SKM-1 (cell line): ENCODE data around the gene DHRS11.

Experiments used
- DNase-seq: peaks from one replicate; lab custom pipeline; 2025; ENCODE audit not compliant: unreplicated experiment; lab: John Stamatoyannopoulos, UW

Gene DHRS11

DNA sequence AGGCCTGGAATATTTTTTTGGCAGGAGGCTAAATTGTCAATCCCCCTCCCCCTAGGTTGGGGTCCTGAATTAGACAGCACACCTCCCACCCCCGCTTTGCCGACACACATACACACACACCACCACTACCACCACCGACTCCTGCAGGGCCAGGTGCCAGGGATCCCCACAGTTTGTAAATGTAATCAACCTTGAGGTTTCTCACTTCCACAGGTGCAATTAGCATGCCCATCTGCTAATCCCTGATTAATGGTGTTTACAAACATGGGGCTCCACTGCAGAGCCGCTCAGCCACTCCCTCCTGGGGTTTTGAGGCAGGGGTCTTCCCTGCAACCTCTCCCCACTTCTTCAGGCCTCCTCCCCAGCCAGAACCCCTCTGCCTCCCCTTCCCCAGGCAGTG lies 21.5 kb downstream of the DHRS11 start:
- DNase-seq: no peak

DNA sequence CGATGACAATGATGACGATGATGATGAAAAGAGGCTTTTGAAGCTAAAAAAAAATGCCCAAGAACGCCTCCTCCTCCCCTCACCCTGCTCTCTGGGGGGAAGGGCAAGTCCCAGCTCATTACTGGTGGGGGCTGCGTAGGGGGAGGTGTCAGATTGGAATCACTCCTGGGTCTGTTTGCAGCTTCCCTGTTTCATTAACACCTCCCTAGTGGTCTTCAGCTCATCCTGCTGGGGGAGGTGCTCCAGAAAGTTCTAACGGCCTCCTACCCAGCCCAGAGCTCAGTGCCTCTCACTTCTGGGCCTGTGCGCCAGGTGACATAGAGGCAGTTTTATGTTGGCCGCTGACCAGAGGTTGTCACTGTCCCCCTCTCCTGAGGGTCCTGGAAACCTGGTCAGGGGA lies 22.4 kb downstream of the DHRS11 start:
- DNase-seq: no peak

DNA sequence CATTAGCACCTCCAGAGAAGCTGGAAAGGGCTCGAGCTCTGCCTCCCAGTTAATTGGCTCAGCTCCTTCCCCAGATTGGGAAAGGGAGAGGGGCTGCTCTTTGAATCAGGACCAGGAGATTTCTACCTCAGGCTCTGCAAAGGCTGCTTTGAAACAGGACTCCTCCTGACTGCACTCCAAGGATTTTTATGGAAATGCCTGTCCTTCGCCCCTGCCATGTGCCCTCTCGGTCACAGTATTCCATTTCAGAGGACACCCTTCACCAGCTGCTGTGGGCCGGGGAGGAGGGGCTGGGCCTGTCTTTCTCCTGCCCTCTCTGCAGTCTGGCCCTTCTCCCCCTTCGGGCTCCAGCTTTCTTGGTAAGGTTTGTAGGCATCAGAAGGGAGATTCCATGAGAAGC lies 23.3 kb downstream of the DHRS11 start:
- DNase-seq: no peak

DNA sequence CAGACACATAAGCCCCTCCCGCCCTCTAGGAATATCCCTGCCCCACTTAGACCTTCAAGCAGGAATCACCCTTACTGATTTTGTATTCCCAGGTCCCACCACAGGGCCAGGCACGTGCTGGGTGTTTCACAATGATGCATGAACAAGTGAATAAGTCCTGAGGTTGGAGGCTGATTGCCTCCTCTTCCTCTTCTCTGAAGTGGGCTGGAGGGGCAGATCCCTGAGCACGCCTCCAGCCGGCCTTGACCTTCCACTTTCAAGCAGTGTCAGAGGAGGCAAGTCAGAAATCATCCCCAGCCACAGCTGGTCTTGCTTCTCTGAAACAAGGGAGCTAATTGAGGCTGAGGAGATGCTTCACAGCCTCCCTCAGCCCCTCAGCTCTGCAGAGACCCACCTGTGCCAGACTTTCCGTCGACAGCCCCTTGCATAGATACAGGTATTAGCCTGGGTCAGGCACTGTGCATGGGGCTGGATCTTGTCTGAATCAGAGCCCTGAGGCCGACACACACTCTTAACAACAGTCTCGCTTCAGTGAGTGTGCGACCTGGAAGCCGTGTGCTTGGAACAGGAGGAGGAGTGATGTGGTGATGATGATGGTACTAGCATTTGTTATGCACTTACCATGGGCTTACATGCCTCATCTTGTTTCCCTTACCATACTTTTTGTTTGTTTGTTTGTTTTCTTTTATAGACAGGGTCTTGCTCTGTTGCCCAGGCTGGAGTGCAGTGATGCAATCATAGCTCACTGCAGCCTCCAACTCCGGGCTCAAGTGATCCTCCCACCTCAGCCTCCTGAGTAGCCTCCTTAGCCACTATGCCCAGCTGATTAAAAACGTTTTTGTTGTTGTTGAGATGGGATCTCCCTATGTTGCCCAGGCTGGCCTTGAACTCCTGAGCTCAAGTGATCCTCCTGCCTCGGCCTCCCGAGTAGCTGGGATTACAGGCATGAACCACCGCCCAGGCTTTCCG lies 24.7 kb downstream of the DHRS11 start:
- DNase-seq: peak; percentile 20

DNA sequence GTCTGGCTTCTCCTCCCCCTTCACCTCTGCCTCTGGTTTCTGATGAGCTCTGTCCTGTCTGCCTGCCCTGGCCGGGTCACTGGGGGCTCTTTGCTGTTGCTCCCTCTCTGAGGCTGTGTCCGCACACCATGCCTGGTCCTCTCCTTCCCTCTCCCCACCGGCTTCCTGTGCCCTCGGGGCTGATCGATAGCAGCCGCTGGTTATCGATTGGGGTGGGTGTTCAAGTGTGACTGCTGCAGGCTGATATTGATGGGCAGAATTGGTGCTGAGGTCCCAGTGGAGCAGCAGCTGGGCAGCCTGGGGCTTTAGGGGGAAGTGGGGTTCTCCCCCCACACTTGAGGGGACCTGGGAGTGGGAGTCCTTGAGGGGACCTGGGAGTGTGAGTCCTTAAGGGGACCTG lies 26.1 kb downstream of the DHRS11 start:
- no peak for DNase-seq

DNA sequence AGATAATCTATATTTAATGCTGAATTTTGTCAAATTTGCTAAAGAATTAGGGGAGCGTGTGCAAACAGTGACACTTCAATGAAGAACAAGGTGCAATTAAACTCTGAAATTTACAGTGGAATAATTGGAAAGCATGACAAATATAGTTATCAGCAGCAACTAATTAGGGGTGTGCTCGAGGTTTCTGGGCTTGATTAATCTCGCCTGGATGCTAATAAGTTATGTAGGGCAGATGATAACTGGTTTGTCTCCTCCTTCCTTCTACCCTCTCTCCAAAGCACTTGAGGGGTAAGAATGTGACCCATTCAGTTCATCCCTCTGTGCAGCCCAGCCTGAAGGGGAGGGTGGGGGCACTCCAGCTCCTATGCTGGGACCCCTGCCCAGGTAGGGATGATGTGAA lies 31.6 kb downstream of the DHRS11 start:
- no peak for DNase-seq

DNA sequence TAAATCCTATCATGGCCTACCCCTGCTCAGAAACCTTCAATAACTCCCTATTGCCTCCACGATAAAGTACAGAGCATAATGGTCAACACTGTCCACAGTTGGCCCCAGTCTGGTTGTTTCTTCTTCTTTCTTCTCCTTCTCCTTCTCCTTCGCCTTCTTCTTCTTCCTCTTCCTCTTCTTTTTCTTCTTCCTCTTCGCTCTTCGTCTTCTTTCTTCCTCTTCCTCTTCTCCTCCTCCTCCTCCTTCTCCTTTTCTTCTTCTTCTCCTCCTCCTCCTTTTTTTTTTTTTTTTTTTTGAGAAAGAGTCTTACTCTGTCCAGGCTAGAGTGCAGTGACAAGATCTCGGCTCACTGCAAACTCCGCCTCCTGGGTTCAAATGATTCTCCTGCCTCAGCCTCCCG lies 33.5 kb downstream of the DHRS11 start:
- DNase-seq: peak; percentile 23

DNA sequence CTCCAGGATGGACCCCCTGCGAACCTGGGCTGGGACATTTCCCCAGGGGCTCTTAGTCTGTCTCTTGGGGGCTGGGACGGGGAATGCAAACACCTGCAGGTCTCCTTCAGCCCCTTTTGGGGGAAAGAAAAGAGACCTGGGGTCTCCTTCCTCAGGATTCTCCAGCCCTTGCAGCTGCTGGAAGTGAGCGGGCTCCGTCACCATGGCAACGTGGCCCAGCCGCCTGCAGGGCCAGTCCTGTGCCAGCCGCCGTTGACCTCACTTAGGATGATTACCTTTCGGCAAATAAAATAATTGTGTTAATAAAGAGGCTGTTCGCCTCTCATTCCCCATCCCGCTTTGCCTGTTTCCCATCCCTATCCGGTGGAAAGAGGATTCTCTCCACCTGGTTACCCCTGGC lies 35.4 kb downstream of the DHRS11 start:
- no peak for DNase-seq

DNA sequence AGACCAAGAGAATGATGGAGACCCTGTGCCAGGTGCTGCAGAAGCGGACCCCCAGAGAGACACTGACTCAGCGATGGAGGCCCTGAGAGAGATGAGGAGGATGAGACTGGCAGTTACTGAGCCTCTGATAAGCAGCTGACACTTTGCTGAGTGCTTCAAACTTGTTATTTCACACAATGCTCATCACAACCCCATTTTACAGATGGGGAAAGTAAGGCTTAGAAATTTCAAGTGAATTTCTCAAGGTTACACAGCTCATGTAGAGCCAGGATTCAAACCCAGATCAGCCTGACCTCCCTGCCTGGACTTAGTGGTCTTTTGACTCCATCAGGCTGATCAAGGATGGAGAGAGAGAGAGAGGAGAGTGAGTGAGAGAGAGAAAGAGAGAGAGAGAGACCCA lies 36.9 kb downstream of the DHRS11 start:
- no peak for DNase-seq

DNA sequence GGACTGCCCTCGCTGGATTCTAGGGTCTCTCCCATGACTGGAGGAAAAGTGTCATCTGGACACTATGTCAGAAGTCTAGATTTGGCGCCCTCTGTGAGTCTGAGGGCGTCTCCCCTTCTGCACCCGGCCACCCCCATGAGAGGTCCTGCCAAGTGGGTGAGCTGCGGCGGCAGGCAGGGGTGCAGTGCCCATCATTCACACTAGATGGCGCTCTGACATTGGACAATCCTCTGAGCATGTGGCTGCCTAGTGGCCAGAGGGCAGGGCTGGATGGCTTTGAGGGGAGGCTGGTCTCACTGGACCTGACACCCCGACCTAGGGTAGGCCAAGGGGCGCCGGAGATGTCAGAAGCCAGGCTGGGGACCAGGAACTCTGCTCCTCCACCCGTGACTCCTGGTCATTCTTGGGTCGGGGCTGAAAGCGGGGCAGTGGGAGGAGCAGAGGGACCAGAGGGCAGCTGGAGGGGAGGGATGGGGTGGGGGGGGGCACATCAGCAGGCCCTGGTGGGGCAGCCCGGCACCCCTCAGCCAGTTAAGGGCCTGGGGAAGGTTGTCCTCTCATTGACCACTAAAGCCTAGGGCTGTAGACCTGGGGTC lies 37.7 kb downstream of the DHRS11 start:
- DNase-seq: peak; percentile 63

DNA sequence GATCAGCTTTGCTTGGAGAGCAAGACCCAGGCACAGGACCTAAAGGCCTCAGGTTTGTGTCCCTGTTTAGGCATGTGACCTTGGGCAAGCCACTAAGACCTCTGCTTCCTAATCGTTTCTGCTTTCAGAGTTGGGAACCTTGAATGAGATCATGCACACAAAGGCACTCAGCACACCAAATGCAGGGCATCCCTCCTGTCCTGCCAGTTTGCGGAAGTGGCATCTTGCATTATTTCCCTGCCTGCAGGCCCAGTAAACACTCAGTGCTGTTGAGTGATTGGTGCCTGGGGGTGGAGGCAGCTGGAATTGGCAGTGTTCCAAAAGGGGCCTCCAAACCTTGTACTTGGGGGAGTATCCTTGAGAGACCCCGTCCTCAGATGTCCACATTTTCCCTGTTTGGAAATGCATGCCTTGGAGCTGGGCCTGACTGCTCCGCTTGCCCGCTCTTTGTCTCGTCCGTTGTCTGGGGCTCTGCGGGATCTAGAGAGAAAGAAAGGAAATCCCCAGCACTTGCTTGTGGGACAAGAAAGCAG lies 38.4 kb downstream of the DHRS11 start:
- no peak for DNase-seq

DNA sequence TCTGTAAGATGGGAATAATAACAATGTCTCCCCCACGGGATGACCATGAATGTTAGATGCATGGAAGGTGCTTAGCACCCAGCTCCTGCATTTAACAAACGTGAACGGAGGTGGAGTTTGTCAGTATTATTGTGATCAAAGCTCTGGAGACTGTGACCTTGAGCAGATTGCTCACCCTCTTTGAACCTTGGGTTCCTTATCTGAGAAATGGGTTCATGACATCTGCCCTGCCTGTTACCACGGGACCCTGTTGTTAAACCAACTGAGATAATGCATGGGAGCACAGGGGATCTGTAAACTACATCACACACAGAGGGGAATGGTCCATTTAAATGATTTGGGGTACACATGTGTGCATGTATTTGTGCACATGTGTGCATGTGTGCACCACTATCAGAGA lies 39.3 kb downstream of the DHRS11 start:
- DNase-seq: no peak

DNA sequence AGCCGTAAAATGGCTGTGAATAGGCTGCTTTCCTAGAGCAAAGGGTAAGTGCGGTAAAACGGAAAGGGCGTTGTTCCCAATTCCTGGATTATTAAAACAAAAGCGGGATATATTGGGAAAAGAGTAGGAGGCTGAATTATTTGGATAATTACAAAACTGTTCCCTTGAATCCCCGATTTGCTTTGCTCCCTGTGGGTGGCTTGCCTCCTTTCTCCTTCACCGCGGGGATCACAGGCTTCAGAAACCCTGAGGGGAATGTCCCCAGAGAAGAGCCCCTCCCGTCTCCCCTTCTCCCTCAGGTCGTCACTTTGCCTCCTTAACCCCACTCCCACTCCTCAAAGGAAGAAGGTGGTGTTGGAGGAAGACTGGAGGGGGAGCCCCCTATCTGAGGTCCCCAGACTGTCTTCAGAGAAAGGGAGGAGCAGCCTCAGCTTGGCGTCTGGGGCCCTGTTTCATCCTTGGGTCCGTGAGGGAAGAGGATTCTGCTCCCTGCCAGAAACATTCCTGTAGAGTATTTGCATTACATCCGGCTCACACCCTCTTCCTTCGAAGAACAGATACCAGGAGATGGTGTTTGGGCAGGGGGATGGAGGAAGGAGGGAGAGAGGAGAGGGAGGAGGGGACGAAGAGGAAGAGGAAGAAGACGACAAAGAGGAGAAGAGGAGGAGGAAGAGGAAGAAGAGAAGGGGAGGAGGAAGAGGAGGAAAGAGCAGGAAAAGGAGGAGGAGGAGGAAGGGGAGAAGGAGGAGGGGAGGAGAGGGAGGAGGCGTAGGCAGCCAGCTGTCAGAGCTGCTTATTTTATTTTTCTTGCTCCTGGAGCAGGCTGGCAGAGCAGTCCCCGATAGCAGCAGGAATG lies 41.5 kb downstream of the DHRS11 start:
- no peak for DNase-seq

DNA sequence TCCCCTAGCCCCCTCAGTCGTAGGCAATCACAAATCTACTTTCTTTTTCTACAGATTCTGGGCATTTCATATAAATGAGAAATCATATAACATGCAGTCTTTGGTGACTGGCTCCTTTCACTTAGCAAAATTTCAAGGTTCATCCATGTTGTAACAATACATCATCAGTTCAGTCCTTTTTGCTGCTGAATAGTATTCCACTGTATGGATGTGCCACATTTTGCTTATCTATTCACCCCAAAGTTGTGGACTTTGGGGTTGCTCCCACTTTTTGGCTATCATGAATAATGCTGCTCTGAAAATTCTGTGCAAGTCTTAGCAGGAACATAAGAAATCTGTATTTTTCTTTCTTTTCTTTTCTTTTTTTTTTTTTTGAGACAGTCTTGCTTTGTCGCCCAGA lies 48.7 kb downstream of the DHRS11 start:
- no peak for DNase-seq

DNA sequence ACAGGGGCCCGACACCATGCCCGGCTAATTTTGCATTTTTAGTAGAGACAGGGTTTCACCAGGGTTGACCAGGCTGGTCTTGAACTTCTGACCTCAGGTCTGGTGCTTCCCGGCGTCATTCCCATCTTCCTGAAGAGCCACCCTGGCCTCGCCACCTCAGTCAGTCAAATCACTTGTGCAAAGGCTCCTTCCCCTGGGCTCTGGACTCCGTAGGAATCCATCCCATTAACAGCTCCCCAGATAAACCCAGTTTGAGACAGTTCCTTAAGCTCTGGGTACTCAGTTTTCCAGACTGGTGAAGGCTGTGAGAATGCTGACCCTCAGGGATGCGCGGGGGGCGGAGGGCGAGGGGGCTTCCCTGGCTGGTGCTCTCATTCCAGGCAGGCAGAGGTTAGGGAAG lies 49.2 kb downstream of the DHRS11 start:
- no peak for DNase-seq

DNA sequence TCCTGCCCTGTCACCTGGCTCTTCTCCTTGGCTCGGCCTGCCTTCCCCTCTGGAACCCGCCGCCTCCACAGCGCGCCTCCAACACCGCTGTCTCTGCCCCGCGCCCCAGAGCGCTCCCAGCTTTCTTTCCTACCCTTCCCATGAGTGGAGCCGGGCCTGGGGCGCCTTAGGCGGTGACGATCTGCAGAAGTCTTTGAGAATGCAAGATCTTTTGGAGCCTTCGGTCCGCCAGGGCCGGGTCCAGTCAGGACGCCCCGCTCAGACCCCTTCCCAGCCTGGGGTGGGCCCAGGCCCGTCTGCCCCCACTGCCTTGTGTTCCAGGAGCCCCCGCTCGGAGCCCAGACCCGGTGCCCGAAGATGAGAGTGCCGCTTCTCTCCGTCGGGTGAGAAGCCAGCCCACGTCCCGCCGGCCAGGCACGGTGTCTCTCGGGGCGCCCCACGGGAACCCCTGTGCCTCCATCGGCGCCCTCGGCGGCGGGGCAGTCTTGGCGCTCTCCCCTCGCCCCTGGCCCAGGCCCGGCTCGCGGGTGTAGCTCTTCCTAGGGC lies 49.7 kb downstream of the DHRS11 start:
- no peak for DNase-seq

DNA sequence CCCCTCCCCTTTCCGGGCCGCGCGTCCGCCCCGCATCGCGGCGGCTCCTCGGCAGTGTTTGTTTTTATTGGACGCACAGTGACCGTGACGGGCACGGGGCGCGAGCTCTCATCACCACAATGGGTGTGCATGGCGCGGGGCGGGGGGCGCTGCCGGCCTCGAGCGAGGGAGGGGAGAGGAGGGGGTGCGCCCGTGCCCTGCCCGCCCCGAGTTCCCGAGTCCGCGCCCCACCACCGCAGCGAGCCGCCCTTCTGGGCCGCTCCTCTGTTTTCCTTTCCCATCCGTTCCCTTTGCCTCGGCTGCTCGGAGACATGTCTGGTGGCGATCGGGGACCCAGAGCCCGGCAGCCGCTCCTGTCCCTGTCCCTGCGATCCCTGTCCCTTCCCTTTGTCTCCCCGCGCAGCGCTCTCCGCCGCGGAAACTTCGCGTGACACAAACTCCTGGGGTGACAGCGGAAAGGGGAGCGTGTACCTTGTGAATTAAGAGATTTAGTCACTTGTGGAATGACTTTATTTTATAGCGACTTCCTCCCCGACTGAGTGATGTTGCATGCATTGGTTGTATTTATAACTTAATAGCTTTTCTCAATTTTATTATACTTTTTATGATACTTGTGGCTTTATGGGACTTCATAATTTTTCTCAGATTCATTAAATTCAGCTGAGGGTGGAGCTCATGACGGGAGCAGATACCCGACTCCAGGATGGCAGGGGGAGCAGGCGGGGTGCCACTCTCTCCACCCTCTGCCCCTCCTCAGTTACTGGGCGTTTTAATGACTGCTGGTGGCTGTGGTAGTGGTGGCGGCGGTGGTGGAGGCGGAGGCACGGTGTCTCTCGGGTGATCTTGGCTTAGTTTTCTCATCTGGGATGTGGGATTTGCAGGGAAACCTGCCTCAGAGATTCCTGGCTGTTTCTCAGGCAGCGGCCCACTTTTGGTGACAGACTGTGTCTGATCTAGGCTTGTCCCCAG lies 50.5 kb downstream of the DHRS11 start:
- DNase-seq: no peak

DNA sequence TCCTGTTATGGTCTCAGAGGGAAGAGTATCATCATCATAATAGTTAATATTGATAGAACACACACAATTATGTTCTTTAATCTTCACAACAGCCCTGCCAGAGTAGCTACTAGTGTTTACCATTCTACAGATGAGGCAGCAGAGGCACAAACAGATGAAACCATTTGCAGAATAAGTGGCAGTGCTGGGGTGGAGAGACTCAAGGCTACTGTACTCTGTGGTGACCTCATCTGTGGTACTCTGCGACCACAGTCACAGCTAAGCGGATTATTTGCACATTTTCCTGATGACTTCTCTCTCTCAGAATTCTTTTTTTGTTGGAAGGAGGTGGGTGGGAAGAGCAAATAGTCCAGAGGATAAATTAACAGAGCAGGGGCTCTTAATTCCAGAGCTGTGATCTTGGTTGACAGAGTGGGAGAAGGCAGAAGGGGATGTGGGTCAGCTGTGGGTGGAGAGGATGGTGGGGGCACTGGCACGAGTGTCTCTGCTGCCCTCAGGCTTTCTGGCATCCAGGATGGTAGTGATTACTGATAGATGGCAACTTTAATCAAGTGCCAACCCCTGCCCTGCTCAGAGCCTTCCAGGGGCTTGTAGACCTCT lies 51.5 kb downstream of the DHRS11 start:
- no peak for DNase-seq

DNA sequence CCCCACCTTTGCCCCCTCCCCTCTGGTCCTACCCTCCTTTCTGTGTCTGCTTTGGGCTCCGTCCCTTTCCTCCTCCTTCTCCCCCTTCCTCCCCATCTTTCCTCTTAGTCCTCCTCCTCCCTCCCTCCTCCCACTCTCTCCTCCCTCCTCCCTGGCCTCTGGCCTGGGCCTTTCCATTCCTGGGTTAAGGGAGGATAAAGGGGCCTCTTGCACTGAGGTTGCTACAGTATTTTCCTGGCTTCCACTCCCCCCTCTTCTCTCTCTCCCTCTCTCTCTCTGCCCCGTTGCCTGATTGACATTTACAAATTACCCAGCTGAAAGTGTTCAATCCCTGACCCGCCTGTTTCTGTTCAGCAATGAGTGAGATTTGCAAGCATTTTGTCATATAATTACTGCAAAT lies 53.7 kb downstream of the DHRS11 start:
- no peak for DNase-seq

DNA sequence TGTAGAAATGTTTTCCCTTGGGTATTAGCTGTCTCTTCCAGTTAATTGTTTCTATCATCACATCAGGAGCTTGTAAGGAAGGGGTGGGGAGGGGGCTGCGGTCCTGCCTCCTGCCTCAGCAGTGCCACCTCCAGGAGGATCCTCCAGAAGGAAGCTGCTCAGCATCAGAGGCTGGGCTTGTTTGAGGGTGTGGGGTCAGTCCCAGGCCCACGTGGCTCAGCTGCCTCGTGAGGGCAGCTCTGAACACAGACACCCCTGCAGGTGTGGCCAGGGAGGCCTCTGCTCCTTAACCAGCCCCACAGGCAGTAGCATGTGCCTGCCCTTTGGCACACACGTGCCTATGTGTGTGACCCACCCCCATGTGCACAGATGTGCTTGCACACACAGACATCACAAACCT lies 56.0 kb downstream of the DHRS11 start:
- DNase-seq: no peak
